ENCODE measurements around the gene FAM168B. TPM values are rescaled to one million over a fixed set of nuclear protein-coding genes. Genes with fewer than 3 reads are reported as not detected.

Gene FAM168B
- total and polyA plus RNA-seq, 2 of the 13 experiments (the other 11 are each of a cell fraction or from before 2014, with no cell fraction given): 64.5 to 113 TPM

DNA sequence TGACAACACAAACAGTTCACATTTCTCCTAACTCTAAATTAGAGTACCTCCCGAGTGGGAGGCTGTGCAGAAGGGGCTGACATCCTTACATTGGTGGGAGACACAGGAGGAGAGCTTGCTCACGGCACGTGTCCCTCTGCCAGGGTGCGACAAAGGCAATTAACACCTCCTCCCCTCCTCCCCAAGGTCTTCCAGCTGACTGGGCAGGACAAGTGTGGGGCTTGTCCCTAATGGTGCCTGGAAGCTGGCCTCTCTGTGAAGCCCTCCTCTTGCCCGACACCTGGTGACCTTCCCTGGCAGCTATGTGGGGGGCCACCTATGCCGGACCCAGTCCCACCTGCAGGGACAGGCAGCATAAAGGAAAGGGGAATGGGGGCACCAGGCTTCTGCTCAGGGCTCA lies 57.0 kb downstream of the FAM168B start (continued):
- TF ChIP-seq IRF2 (CRISPR knock-in tag; IDR thresholded peaks at IDR 0.05) (no peak), CREM (IDR thresholded peaks at IDR 0.05) (no peak), CREM (CRISPR knock-in tag; IDR thresholded peaks at IDR 0.05) (no peak)

DNA sequence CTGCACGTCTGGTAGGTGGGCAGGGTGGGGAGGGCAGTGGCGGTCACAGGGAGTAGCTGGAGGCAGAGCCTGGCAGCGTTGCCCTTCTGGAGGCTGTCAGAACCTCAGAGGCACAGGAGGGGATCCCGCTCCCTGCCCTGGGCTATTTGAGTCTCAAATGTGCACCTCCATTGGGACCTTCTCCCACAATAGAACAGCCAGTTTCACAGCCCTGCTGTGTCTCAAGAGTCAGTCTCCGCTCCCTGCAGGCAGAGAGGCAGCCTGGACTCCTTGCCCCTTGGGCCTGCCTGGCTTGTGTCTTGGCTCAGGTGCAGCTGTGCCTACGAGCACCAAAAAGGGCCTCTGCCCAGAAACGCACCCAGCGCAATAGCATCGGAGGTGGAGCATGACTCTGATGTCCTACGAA lies 57.4 kb downstream of the FAM168B start:
- H3K9me3 ChIP-seq (ENCODE audit: low read length): no peaks in the 10 kb centered on the region
- H4K20me1 ChIP-seq (ENCODE audit: insufficient read depth, low read length): no peaks in the 10 kb centered on the region
- no peak overlapping the region for H3K4me3 ChIP-seq (replicated peaks in 1 of 3; ENCODE audit: insufficient read depth in 1 of 3, low read depth in 2 of 3, low read length in 3 of 3)
- peaks cover 17 to 58% of the 10 kb centered on the region in 2 experiments for H3K27me3 ChIP-seq (ENCODE audit: control insufficient read depth in 1 of 2, insufficient read depth in 2 of 2, low read length in 2 of 2)
- no peak overlapping the region for H3K4me2 ChIP-seq (ENCODE audit: low read depth, low read length)
- TF ChIP-seq ZNF143 (CRISPR knock-in tag; IDR thresholded peaks at IDR 0.05): no peak
- DNase-seq (ENCODE audit: low spot score) (no peak), FAIRE-seq (no peak), ATAC-seq (no peak)
- H3K36me3 ChIP-seq (replicated peaks in 1 of 2; ENCODE audit: control insufficient read depth in 1 of 2, insufficient read depth in 2 of 2, low read length in 2 of 2): no peaks in the 10 kb centered on the region
- intact Hi-C loops (cut with micrococcal nuclease; ENCODE audit: unreplicated experiment): no loop called here
- no TSS peak for BruUV-seq (replicated peaks)
- 0 out of 2 replicates have a peak, but pooled peaks cover 5% of the 10 kb centered on the region for H3K4me1 ChIP-seq (ENCODE audit: insufficient read depth, low read length)
- H3K79me2 ChIP-seq (ENCODE audit: insufficient read depth, low read length): no peaks in the 10 kb centered on the region
- no peak overlapping the region for H3K27ac ChIP-seq (ENCODE audit: extremely low read length, insufficient read depth, low read length)
- CTCF ChIA-PET (ENCODE audit: low intra/inter-chr PET ratio, low total read pairs): no interaction called here
- POLR2A ChIA-PET: no interaction called here
- H2AFZ ChIP-seq (ENCODE audit: low read length): no peak overlapping the region
- in situ Hi-C loops (cut with HindIII; ENCODE audit: extremely low pct_ligation_motif_present, low pct_unique_long_range_greater_than_20kb): no loop called here
- no peak overlapping the region for H3K9ac ChIP-seq (ENCODE audit: insufficient read depth, low read depth, low read length)
- WGBS (ENCODE audit: low lambda C conversion rate): 38% methylated on average over 8 of the region's 10 CpGs

DNA sequence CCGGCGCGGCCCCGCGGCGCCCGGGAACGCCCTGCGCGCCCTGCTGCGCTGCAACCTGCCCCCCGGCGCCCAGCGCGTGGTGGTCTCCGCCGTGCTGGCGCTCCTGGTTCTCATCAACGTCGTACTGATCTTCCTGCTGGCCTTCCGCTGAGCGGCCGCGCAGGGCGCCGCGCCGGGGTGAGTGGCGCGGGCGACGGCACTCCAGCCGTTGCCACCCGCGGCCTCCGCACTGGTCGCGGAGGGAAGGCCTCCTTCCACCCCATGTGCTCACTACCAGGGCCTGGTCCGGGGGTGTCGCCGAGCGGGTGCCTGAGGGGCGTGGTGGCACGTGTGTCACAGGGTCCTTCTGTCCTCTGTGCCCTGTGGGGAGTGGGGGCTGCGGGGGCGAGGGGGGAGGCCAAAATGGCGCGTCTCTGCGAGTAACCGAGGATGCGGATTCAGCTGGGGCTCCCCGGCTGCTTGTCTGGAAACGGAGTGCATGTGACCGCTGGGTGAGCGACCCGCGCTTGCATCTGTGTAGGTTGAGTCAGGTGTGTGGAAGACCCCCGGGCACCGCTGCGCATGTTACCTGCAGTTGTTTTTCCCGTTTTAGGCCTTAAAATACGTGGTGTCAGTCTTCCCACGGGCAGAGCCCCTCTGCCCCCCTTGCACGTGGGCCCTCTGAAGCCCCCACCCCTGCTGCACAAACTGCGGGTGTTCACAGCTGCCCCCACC lies 58.0 kb downstream of the FAM168B start:
- in situ Hi-C loops (cut with HindIII; ENCODE audit: extremely low pct_ligation_motif_present, low pct_unique_long_range_greater_than_20kb) (no loop called here), intact Hi-C loops (cut with micrococcal nuclease; ENCODE audit: unreplicated experiment) (no loop called here)
- no peak overlapping the region for H3K27ac ChIP-seq (ENCODE audit: extremely low read length, insufficient read depth, low read length)
- no peak for FAIRE-seq
- POLR2A ChIA-PET: no interaction called here
- H3K36me3 ChIP-seq (replicated peaks in 1 of 2; ENCODE audit: control insufficient read depth in 1 of 2, insufficient read depth in 2 of 2, low read length in 2 of 2): no peaks in the 10 kb centered on the region
- H2AFZ ChIP-seq (ENCODE audit: low read length): no peak overlapping the region
- peak overlapping the region in 2 of 3 experiments; percentile 35 to 37; a peak in 2 of 6 replicates for H3K4me3 ChIP-seq (replicated peaks in 1 of 3; ENCODE audit: insufficient read depth in 1 of 3, low read depth in 2 of 3, low read length in 3 of 3)
- H3K27me3 ChIP-seq (ENCODE audit: control insufficient read depth in 1 of 2, insufficient read depth in 2 of 2, low read length in 2 of 2): peaks cover 19 to 64% of the 10 kb centered on the region in 2 experiments
- 41% methylated on average over 32 of the region's 65 CpGs for WGBS (ENCODE audit: low lambda C conversion rate)
- DNase-seq (ENCODE audit: low spot score): no peak
- H3K79me2 ChIP-seq (ENCODE audit: insufficient read depth, low read length): no peaks in the 10 kb centered on the region
- 0 out of 2 replicates have a peak, but pooled peaks cover 5% of the 10 kb centered on the region for H3K4me1 ChIP-seq (ENCODE audit: insufficient read depth, low read length)
- H4K20me1 ChIP-seq (ENCODE audit: insufficient read depth, low read length): no peaks in the 10 kb centered on the region
- no peaks in the 10 kb centered on the region for H3K9me3 ChIP-seq (ENCODE audit: low read length)
- CTCF ChIA-PET (ENCODE audit: low intra/inter-chr PET ratio, low total read pairs): no interaction called here
- no TSS peak for BruUV-seq (replicated peaks)
- TF ChIP-seq AGO1 (IDR thresholded peaks at IDR 0.05; ENCODE audit: low read depth, low read length, poor library complexity, severe bottlenecking) (no peak), MTA3 (CRISPR knock-in tag; IDR thresholded peaks at IDR 0.05) (no peak), SKI (IDR thresholded peaks at IDR 0.05; ENCODE audit: partially characterized antibody) (no peak), ZNF768 (CRISPR knock-in tag; IDR thresholded peaks at IDR 0.05) (peak; percentile 13; the same call in 1 of the 2 replicates), TBP (CRISPR knock-in tag; IDR thresholded peaks at IDR 0.05) (no peak), PHF20 (CRISPR knock-in tag; IDR thresholded peaks at IDR 0.05) (no peak)
- H3K9ac ChIP-seq (ENCODE audit: insufficient read depth, low read depth, low read length): no peak overlapping the region
- H3K4me2 ChIP-seq (ENCODE audit: low read depth, low read length): peak overlapping the region; percentile 50
- ATAC-seq: no peak

Data from HepG2 (cell line).